HG02840 (cell line): ENCODE data around the gene INAVA.
"Not testable (repeated sequence)": the region's sequence is repeated elsewhere in the genome, so short reads cannot be mapped to it uniquely, and the experiment has no call there.

ENCODE experiments used
- ATAC-seq: cut with Tn5 transposase; IDR thresholded peaks from one replicate; pipeline ENCODE4 v1.9.1; 2021; ENCODE audit warnings: mild to moderate bottlenecking, moderate library complexity, moderate number of reproducible peaks; ENCODE audit not compliant: unreplicated experiment, low FRiP score

The INAVA gene

GRCh38 chr1:200916152-200916551 lies 21.5 kb downstream of the INAVA start:
- ATAC-seq, result no peak

- ATAC-seq, result no peak
Observed at GRCh38 chr1:200916681-200917080, 22.0 kb downstream of the INAVA start.

DNA sequence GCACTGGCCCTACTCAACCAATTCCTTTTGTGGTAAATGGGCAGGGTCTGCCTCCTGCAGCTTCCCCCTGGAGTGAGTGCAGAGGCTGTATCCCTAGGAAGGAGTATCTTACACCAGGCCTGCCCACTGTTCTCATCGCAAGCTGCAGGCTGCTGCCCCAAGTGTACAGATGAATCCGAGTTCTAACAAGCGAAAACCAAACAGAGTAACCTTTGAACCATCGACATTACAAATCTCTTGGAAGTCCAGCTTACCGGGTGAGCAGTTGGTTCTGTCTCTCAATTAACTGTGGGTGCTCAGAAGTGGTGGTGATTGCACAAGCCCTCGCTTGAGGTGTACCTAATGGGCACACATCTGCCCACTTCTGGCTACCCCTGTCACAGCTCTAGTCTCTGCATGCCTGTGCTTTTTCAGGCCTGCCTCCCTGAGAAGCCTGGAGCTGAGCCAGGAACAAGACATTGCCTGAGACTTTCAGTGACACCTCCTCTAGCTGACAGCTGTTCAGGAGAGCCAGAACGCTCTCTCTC lies 22.7 kb downstream of the INAVA start:
- ATAC-seq, result no peak

GRCh38 chr1:200918006-200918405 lies 23.3 kb downstream of the INAVA start:
- no peak for ATAC-seq

DNA sequence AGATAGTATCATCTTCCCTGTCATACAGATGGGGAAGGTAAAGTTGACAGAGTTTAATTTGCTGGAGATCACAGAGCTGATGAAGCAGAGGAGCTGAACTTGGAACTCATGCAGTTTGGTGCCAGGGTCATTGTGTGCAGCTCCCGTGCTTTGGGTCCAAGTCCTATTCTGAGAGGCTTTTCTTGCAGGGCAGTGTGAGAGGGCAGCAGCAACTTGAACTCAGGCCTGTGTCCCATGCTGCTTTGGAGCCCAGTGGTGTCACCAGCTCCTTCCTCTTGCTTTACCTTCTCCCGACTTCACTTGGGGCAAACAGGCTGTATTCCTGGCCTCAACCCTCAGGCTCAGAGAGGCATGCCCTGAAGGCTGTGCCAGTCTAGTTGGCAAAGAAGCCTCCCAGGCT lies 24.7 kb downstream of the INAVA start:
- no peak for ATAC-seq

DNA sequence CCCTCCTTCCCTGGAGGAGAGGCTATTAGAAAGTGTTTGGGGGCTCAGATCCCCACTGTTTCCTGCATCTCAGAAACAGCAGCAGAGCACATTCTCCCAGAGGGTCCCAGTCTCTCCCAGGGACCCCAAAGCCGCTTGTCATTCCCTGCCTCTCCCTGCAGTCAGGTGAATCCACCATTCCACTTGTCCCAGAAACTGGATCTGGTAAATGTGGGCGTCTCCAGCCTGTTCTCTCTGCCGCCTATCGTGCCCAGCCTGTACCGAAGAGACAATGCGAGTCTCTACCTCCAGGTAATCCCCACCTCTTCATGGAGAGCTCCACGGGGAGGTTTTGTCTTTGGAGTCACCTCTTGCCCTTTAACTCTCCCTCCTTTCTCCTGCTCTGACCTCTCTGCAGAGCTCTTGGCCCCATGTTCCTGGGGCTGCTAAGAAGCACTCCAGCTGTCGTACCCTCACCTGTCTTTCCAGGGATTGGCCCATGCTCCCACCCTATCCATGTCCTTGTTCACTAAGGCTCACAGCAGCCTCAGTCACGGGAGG lies 26.9 kb downstream of the INAVA start:
- no peak for ATAC-seq

- ATAC-seq, result no peak
Observed at GRCh38 chr1:200922406-200922805, 27.7 kb downstream of the INAVA start.

DNA sequence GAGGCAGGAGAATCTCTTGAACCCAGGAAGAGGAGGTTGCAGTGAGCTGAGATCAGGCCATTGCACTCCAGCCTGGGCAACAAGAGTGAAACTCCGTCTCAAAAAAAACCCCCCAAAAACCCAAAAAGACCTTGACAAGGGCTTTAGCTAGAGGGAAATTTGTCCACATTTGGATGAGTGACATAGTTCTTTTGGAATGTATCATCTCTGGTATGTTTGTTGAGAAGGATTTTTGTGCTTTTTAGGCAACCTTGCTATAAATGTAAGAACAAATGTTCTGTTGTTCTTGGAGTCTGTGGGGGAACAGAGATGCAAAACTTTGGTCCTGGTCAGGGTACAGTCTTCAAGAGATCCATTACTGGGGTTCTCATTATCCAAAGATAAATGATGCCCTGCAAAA lies 28.9 kb downstream of the INAVA start:
- ATAC-seq, result no peak

- ATAC-seq, result no peak
Observed at GRCh38 chr1:200925831-200926230, 31.1 kb downstream of the INAVA start.

DNA sequence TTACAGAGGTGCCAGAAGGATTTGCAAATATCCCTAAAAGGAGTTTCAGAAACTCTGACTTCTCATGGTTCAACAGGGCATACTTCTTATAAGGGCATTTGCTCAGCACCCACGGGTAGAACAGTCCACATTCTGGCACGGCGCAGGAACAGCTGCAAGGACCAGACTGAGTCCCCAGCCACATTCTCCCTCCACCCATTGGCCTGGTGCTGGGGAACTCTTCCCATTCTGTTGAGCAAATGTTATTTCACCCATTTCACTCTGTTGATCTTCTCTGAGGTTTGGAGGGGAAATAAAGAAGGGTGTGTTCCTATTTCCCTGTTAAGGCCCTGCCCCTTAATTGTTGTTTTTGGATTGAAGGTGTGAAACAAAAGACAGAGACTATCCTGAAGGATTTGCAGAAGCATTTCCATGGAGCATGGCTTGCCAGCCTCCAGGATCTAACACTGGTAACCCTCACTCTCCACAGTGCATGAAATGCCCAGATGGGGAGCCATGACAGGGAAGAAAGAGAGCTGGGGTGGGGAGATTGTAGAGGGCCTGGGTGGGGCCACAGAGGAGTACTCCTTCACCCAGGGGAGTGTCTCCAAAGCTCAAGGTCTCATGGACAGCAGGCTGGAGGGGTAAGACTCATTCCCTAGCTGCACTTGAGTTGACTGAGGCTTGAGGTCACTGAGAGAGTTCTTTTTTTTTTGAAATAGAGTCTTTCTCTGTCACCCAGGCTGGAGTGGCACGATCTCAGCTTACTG lies 35.0 kb downstream of the INAVA start:
- ATAC-seq, result no peak

DNA sequence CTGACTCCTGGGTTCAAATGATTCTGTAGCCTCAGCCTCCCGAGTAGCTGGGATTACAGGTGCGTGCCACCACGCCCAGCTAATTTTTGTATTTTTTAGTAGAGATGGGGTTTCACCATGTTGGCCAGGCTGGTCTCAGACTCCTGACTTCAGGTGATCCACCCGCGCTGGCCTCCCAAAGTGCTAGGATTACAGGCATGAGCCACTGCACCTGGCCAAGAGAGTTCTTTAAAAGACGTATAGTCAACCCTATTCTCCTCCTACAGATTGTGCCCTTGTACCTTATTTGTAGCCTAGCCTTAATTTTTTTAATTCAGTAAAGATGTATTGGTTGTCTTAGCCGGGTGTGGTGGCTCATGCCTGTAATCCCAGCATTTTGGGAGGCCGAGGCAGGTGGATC lies 35.6 kb downstream of the INAVA start:
- not testable (repeated sequence) for ATAC-seq

- ATAC-seq, result no peak
Observed at GRCh38 chr1:200931776-200932175, 37.1 kb downstream of the INAVA start.

- ATAC-seq, result no peak
Observed at GRCh38 chr1:200934676-200935245, 40.1 kb downstream of the INAVA start.

GRCh38 chr1:200935286-200935962 lies 40.7 kb downstream of the INAVA start:
- ATAC-seq, result not testable (repeated sequence)

- ATAC-seq, result no peak
Observed at GRCh38 chr1:200938955-200939354, 44.3 kb downstream of the INAVA start.

DNA sequence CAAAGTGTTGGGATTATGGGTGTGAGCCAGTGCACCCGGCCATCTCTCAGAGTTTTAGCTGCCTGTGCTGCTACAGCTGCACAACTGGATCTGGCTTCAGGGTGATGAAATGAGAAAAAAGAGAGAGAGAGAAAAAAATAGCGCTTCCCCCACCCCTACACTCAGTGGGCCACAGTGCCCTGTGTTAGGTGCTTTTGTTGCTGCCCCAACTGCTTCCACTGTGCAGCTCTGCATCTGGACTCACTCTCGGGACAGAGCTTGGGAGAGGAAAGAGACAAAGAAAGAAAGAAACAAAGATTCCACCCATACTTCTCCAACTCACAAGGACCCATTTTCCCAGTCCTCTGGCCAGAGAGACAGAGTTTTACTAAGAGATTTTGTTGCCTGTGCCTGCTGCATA lies 50.4 kb downstream of the INAVA start:
- ATAC-seq, result no peak

DNA sequence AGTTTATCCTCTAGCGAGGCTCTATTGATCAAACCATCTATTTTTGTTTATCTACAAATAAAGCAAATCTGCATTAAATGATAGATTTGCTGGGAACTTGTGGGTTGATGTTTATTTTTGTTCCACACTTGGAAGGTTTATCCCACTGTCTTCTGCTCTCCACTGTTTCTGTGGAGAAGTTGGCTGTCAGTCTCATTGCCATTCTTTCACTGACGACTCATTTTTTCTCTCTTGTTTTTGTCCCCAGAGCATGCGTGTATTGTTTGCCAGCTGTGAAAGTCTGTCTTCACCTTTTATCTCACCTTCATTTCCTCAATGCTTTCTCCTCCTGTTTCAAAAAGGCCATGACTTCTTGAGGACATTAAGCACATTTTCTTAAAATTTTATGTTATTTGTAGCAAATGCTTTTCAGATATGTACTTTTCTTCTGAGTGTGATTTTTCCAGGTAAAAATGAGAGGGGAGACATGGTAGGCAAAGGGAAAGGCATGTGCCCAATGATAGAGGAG lies 52.4 kb downstream of the INAVA start:
- ATAC-seq, result no peak

GRCh38 chr1:200949626-200950025 lies 54.9 kb downstream of the INAVA start:
- ATAC-seq, result no peak

DNA sequence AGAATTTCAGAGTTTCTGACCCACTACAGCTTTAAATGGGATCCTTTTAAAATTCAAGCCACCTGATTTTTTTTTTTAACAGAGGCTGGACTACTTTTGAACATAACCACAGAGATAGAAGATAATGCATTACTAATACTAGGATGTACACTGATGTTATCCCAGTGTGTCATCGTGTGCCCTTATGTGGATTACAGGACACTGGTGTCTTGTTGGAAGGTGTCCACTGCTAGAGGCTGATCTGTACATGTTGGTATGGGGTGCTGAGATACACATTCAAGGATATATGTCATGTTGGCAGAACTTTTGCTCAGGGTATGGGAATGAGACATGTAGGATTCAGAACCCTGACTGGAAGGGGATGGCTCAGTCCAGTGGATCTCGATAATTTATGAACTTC lies 56.3 kb downstream of the INAVA start:
- ATAC-seq, result no peak

DNA sequence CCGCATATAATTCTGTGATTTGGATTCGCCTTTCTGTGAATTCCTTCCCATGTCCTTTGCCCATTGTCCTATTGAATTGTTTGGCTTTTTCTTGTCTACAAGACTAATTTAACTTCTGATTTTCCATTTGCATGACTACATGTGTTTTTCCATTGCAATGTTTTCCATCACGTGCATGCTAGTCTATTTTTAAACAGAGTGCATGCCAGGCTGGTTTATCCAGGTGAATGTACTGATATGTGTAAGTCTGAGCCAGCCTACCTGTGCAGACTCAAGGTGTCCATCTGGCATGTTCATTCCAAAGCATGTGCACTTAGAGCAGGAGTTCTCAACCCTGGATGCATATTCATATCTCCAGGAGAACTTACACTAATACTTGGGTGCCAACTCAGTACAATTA lies 59.7 kb downstream of the INAVA start:
- no peak for ATAC-seq

DNA sequence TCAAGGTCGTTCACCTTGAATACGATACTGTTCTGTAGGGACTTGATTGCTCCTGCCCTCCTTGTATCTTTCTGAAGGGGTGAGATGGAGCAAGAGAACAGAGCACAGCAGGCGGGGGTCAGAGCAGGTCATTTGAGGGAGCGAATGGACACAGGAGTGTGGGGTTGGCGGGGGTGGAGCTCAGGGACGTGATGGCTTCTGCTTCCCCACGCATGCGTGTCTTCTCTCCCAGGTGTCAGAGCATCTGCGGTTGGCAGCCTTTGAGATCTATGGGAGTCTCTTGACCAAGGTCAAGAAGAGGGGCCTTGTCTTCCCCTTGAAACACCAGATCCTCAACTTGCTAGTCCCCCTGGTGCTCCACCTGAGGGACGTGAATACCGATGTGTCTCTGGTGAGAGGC lies 63.9 kb downstream of the INAVA start:
- ATAC-seq, result no peak
